GM21717 (cell line): Measurements from ENCODE around the gene CFAP65.

ENCODE experiments used
- ATAC-seq: cut with Tn5 transposase; IDR thresholded peaks from one replicate; pipeline ENCODE4 v1.9.1; 2021; ENCODE audit warnings: mild to moderate bottlenecking, moderate library complexity; ENCODE audit not compliant: unreplicated experiment

CFAP65 gene

DNA sequence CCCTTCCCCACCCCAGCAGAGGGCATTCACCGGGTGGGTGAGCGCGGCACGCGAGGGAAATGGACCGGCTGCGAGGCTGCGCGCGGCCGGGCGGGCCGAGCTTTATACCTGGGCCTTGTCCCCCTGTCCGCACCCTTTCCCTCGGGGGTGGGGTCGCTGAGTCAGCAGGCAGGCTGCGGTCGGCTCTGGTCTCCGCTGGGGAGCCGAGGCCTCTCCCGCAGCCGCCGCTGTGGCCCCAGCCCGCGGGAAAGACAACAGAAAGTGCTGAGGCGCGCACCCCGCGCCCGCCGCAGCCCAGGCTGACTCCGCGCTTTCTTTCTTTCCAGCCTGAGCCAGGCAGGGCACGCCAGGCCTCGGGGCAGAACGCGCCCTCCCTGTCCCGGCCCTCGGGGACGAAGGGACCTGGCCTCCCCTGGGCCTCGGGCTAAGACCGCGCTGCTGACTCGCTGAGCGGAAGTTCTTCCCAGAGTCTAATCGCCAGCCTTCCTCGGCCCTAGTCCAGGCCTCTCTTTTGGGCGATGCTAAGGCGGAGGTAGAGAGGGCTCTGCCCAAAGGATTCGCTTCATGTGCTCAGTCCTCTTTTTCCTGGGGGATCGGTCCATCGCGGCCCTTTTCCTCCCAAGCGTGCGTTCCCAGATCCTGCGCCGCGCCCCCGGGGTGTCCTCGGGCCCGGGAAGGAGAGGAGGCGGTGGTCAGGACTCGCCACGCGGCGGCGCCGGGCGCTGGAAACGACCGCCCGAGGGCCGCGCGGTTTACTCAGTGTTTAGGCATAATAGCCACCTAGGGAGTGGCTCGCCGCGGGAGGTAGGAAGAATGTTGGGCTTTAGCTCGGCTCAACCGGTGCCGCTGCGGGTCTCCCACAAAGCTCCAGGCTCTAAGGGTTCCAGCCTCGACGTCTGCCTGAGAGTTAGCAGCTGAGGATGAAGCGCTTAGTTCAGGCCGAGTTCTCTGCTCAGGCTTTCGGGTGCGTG lies 47.7 kb downstream of the CFAP65 start, which contains the start of gene CRYBA2:
CRYBA2 (minus strand) TSS at position 78 of the 971 bp plus-strand sequence. CDS start 246 bp downstream, outside the sequence.
- no peak for ATAC-seq

GRCh38 chr2:218992703-218993344 lies 48.5 kb downstream of the CFAP65 start:
- ATAC-seq, result no peak

GRCh38 chr2:218992196-218992595 lies 49.1 kb downstream of the CFAP65 start:
- ATAC-seq, result no peak

GRCh38 chr2:218991674-218992168 lies 49.6 kb downstream of the CFAP65 start:
- ATAC-seq, result no peak

DNA sequence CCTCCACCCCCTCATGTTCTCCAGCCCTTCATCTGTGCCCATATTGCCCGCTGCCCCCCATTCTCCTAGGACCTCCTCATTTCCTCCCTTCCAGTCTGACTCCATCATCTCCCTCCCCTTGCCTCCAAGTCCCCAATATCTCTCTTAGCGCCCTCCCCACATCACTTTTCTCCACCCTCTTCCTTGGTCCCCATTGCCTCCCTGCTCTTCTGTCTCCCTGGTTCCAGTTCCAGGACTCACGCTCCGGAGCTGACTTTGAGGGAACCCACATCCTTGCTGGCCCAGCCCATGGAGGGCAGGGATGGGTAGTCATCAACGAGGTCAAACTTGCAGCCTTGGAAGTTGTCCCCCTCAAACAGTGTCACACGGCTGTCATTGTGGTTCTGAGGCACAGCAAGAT lies 50.7 kb downstream of the CFAP65 start:
- no peak for ATAC-seq

- no peak for ATAC-seq
These were observed 51.3 kb downstream of the CFAP65 start for GRCh38 chr2:218990052-218990451.

GRCh38 chr2:218988650-218989049 lies 52.7 kb downstream of the CFAP65 start:
- ATAC-seq, result no peak

GRCh38 chr2:218988164-218988563 lies 53.2 kb downstream of the CFAP65 start:
- no peak for ATAC-seq

- no peak for ATAC-seq
These were observed 55.1 kb downstream of the CFAP65 start for GRCh38 chr2:218986148-218986761.

DNA sequence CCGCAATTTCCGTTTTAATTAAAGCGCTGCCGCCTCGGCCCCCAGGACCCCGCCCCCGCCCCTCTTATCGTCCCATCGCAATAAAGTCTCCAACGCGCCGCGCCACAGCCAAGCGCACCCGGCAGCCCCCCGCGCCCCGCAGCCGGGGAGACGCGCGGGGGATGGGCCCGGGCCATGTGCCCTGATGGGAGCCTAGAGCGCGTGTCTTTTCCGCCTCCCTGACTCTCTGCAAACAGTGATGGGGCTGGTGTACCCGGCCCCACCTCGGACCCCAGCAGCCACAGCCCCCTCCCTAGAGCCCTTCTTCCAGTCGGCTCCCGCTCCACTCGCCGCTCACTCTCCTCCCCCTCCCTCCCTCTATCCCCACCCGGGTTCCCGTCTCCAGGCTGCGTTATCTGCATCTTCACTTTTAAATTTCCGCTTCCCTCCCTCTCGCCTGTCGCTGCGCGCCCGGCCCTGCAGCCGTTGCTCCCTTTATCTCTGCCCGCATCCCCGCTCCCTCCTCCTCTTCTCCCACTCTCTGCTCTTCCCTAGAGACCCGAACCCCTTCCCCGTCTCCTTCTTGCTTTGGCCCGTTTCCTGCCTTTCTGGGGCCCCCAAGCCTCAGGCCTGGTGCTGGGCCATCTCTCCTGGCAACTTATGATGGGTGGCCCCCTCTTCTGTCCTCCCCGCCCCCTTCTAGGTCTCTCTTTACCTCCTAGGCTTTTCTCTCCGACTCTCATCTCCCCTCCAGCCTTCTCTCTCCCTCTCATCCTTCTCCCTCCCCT lies 55.8 kb downstream of the CFAP65 start:
- ATAC-seq, result no peak

- ATAC-seq, result no peak
These were observed 56.3 kb downstream of the CFAP65 start, which contains the start of gene FEV for GRCh38 chr2:218985021-218985324. FEV (minus strand) TSS chr2:218985184; CDS start chr2:218985075, 109 bp downstream.

DNA sequence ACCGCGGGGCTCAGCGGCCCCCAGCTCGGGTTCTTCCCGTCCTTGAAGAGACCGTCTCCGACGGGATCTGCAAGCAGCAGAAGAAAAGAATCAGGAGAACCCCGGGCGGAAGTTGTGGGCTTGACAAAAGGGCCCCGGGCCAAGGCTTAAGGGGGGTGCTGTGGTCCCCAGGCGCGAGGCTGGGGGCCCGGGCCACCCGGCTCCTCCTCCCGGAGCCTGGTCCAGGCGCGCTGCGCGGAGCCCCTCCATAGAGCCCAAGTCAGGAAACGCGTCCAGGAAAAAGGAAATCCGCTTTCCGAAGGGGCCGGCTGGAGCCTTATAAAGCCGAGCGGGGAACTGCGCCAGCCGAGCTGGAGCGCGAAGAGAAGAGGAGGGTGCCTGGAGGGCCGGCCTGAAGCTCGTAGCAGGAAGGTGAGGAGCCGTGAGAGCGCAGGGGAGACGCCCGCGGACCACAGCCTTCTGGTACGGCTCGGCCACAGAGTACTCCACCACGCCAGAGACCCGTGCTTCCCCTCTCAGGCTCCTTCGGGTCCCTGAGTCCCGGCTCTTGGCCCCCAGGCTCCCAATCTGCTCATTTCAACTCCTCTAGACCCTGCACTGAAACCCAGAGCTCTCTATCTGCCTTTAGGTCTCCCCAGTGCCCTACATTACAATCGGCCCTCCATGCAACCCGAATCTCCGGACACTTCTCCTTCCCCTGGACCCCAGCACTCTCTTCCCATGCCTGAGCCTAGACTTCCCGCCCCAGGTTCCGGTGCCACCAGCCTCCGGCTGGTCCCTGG lies 56.9 kb downstream of the CFAP65 start:
- no peak for ATAC-seq

DNA sequence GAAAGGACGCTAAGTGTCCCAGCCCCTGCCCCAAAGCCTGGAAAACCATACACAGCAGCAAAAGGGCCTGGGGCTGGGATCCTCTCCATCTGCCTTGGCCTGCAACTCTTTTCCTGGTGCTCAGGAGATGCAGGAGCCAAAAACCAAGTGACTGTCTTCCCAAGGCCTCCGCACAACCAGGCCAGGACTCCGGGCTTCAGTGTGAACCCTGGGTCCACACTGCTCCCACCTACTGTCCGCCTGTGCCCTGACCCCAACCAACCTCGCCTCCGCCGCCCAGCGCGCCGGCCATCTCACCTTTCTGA lies 57.4 kb downstream of the CFAP65 start:
- no peak for ATAC-seq

- no peak for ATAC-seq
These were observed 57.9 kb downstream of the CFAP65 start for GRCh38 chr2:218983263-218983933.

GRCh38 chr2:218982586-218983262 lies 58.6 kb downstream of the CFAP65 start:
- no peak for ATAC-seq

DNA sequence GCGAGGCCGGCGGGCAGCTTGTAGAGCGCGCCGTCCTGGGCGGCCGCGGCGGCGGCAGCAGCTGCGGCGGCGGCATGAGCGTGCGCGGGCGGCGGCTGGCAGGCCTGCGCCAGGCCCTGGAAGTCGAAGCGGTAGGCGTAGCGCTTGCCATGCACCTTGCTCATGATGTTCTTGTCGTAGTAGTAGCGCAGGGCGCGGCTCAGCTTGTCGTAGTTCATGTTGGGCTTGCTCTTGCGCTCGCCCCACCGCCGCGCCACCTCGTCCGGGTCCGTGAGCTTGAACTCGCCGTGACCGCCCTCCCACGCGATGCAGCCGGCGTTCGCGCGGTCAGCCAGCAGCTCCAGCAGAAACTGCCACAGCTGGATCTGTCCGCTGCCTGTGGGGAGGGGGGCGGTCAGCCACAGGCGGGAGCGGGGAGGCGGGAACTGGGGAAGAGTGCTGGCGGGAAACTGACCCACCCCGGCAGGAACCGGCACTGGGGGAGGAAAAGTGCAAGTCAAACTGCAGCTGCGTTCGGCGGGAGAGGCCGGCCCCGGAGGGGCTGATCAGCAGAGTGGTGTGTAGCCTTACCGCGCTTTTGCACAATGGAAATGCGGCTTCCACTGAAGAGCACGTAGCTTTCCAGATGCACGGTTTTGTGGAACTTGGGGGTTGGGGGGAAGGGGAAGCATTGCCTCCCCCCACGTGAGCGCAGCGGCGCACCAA lies 59.3 kb downstream of the CFAP65 start:
- ATAC-seq, result no peak

DNA sequence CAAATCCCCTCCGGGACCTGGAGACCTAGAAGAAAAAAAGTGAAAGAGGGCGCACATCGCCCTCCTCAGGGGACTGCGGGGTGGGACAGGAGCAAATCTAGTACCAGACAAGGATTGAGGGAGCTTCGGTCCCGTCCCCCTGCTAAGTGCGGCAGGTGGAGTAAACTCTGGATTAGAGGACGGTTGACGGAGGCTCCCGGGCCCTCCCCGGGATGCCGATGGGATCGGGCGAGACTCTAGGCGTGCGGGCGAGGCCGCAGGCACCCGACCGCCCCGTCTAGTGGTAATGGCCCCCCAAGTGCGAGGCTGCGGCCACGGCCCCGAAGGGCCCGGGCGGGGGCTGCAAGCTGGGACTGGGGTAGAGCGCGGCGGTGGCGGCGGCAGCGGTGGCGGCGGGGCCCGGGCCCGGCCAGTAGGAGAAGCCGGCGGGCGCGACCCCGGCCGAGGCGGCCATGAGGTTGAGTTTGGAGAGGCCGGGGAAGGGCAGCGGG lies 59.9 kb downstream of the CFAP65 start:
- no peak for ATAC-seq

DNA sequence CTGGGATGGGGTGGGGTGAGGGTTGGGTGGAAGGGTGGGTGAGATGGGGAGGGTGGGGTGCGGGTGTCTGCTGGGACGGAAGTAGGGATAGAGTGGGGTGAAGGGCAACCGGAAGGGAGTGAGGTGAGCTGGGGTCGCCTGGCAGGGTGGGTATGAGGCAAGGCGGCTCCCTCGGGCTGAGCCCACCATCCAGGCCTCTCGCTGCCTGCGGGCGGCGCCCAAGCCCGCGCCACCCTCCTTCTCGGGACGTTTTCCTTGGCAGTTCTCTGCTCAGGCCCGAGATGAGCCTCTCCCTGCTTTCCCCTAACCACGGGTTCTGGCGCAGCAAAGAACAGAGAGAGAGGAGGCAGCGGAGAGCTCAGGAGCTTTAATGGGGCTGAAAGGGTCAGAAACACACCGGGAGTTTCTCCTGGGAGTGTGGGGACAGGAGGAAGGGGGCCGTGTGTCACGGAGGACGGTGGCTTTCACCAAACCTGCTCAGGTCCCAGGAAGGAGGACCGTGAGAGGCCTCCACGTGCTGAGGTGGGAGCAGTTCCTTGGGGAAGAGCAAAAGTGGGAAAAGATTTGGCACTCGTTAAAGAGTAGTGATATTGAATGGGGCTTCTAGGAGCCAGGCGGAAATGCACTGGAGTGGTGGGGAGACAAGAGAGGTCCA lies 60.5 kb downstream of the CFAP65 start:
- no peak for ATAC-seq
